ENCODE results near the gene OR2K2.

OR2K2 gene

GRCh38 chr9:111330124-111330523, at the start of gene OR2K2:
OR2K2 (minus strand) TSS chr9:111330224; CDS start chr9:111328433, 1,791 bp downstream.
- TF ChIP-seq, protein P1, sequence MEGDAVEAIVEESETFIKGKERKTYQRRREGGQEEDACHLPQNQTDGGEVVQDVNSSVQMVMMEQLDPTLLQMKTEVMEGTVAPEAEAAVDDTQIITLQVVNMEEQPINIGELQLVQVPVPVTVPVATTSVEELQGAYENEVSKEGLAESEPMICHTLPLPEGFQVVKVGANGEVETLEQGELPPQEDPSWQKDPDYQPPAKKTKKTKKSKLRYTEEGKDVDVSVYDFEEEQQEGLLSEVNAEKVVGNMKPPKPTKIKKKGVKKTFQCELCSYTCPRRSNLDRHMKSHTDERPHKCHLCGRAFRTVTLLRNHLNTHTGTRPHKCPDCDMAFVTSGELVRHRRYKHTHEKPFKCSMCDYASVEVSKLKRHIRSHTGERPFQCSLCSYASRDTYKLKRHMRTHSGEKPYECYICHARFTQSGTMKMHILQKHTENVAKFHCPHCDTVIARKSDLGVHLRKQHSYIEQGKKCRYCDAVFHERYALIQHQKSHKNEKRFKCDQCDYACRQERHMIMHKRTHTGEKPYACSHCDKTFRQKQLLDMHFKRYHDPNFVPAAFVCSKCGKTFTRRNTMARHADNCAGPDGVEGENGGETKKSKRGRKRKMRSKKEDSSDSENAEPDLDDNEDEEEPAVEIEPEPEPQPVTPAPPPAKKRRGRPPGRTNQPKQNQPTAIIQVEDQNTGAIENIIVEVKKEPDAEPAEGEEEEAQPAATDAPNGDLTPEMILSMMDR (IDR thresholded peaks at IDR 0.05) = no peak

- TF ChIP-seq, protein P1 (IDR thresholded peaks at IDR 0.05) = no peak
These were observed 46.0 kb upstream of the OR2K2 start for GRCh38 chr9:111375817-111376564.

DNA sequence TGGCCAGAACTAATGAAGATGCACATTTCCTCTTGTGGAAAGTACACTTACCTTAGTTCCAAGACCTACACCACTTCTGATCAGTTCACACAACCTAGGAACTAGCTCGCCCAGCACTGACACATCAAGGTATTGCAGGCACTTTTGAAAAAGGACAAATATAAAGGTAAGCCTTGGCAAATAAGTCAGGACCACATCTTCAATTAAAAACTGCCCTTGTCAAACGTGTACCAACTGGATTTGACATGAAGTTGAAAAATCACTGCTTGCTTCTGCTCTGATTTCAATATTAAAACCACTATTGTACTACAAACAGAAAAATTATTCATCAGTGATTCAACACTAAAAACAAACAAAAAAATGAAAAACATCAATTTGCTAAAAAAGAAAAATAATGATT, 45.0 kb upstream of the OR2K2 start:
- TF ChIP-seq, protein P1 (IDR thresholded peaks at IDR 0.05) = no peak

DNA sequence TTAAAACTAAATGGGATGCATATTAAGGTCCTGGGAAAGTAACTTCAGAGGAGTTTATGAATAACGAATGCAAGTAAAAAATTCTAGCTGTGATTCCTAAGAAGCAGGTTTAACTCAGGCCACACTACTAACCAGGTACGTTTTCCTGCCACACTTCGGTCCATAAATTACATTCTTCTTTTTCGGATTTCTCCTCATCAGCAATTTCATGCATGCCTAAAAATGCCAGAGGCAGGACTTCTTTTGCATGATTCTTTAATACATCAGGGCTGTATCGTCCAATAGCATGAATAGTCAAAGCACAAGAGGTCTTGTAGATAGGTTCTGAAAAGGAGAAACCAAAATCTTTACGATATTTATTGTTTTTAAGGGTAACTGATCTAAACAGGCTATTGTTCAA, 42.3 kb upstream of the OR2K2 start:
- TF ChIP-seq, protein P1 (IDR thresholded peaks at IDR 0.05) = no peak

DNA sequence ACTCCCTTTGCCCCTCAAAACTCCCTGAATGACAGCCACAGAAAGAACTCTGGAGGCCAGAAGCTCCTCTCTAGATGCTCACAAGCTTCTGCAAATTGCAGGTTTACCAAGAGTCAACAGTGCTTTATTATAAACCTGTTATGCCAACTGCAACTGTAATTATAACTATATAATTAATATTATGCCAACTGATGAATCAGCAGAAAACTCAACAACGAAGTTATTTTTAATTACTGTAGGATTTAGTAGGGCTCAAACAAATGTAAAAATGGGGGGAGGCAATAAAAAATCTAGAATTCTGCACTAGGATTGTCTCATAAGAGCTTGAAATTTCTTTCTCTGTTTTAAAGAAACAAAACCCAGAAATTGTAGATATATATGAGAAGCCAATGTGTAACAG, 37.0 kb upstream of the OR2K2 start:
- TF ChIP-seq, protein P1 (IDR thresholded peaks at IDR 0.05) = no peak

DNA sequence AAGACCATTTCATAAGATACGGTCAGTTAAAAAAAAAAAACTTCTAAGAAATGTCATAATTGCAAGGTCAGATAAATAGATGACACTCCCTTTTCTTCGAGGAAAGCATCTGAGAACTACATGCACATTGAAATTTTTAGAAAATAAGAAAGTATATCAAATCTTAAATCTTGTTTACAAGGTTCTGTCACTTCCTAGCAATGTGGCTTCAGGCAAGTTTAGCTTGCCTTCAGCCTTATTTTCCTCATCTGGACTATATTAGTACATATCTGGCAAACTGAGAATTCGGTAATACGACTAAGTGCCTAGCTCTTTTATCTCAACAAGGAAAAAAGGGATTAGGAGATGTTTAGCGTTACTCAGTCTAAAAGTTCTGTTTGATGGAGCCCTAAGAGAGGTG, 32.5 kb upstream of the OR2K2 start:
- TF ChIP-seq, protein P1 (IDR thresholded peaks at IDR 0.05) = no peak

GRCh38 chr9:111360881-111361280, 30.9 kb upstream of the OR2K2 start:
- TF ChIP-seq, protein P1 (IDR thresholded peaks at IDR 0.05) = no peak

Measured in LNCAP (cell line).